HG02943 (cell line): Measurements from ENCODE around the gene MRPL17.
"Not testable (repeated sequence)": the region's sequence is repeated elsewhere in the genome, so short reads cannot be mapped to it uniquely, and the experiment has no call there.

Experiments used
- ATAC-seq: cut with Tn5 transposase; IDR thresholded peaks from one replicate; pipeline ENCODE4 v1.9.1; 2021; ENCODE audit warnings: mild to moderate bottlenecking, low read depth, moderate library complexity; ENCODE audit not compliant: unreplicated experiment

Gene MRPL17

GRCh38 chr11:6684068-6684467 lies 928 bp upstream of the MRPL17 start:
- ATAC-seq = not testable (repeated sequence)

- peak; percentile 6 for ATAC-seq
Observed at GRCh38 chr11:6682591-6682935, 577 bp downstream of the MRPL17 start.

GRCh38 chr11:6681949-6682348 lies 1.2 kb downstream of the MRPL17 start:
- ATAC-seq = no peak

GRCh38 chr11:6681505-6681904 lies 1.6 kb downstream of the MRPL17 start:
- no peak for ATAC-seq

GRCh38 chr11:6677018-6677417 lies 6.1 kb downstream of the MRPL17 start:
- no peak for ATAC-seq

GRCh38 chr11:6674862-6675261 lies 8.3 kb downstream of the MRPL17 start:
- ATAC-seq = no peak

GRCh38 chr11:6674219-6674597 lies 8.9 kb downstream of the MRPL17 start:
- no peak for ATAC-seq

GRCh38 chr11:6673523-6674218 lies 9.5 kb downstream of the MRPL17 start:
- ATAC-seq = no peak

- ATAC-seq = no peak
Observed at GRCh38 chr11:6671991-6672390, 11.1 kb downstream of the MRPL17 start.

- ATAC-seq = no peak
Observed at GRCh38 chr11:6670202-6670830, 12.8 kb downstream of the MRPL17 start.

- ATAC-seq = no peak
Observed at GRCh38 chr11:6667733-6668374, 15.3 kb downstream of the MRPL17 start.

- no peak for ATAC-seq
Observed at GRCh38 chr11:6666302-6667183, 16.6 kb downstream of the MRPL17 start.

GRCh38 chr11:6664551-6664950 lies 18.6 kb downstream of the MRPL17 start:
- no peak for ATAC-seq

GRCh38 chr11:6663794-6664469 lies 19.2 kb downstream of the MRPL17 start:
- ATAC-seq = no peak

GRCh38 chr11:6660712-6661111 lies 22.4 kb downstream of the MRPL17 start:
- ATAC-seq = no peak

GRCh38 chr11:6658647-6659046 lies 24.5 kb downstream of the MRPL17 start:
- no peak for ATAC-seq

- no peak for ATAC-seq
Observed at GRCh38 chr11:6657346-6657745, 25.8 kb downstream of the MRPL17 start.

GRCh38 chr11:6656936-6657335 lies 26.2 kb downstream of the MRPL17 start:
- no peak for ATAC-seq

GRCh38 chr11:6656584-6656915 lies 26.6 kb downstream of the MRPL17 start:
- no peak for ATAC-seq

- ATAC-seq = no peak
Observed at GRCh38 chr11:6655790-6656583, 27.2 kb downstream of the MRPL17 start, which contains the start of gene DCHS1. TSS of gene DCHS1 (minus strand) at chr11:6655809. CDS start at chr11:6641613, 14,196 bp downstream.
